Cardiac muscle cell (in vitro differentiated cells and primary cell): ENCODE data around the gene SECISBP2. TPM values are rescaled to one million over a fixed set of nuclear protein-coding genes. Genes with fewer than 3 reads are reported as not detected.
A peak's percentile ranks its signal among the peaks of the same experiment; 100 is the strongest.

ENCODE experiments used
- DNase-seq, 2 donors: peaks; one replicate each; pipeline versions ENCODE4 v3.0.0 to v3.0.0-alpha.2; 2010 to 2017; ENCODE audit warnings: low read depth in 1 of 2, low spot score in 1 of 2
- H3K27ac ChIP-seq: fragments of 200-600 bp; sonication (generic); 2 replicates; pipeline ENCODE4 v1.5.1; 2016
- H3K27me3 ChIP-seq: fragments of 200-600 bp; sonication (generic); 2 replicates; pipeline ENCODE4 v1.6.0; 2016; ENCODE audit warnings: control low read depth
- H3K36me3 ChIP-seq: fragments of 200-600 bp; sonication (generic); 2 replicates; pipeline ENCODE4 v1.5.1; 2016; ENCODE audit warnings: control low read depth
- H3K4me1 ChIP-seq: fragments of 200-600 bp; sonication (generic); 2 replicates; pipeline ENCODE4 v1.8.1; 2017; ENCODE audit warnings: low read depth, mild to moderate bottlenecking, mixed run types
- H3K4me3 ChIP-seq: fragments of 200-600 bp; sonication (generic); 2 replicates; pipeline ENCODE4 v1.5.1; 2016; ENCODE audit warnings: mild to moderate bottlenecking
- H3K9me3 ChIP-seq: fragments of 200-600 bp; sonication (generic); 2 replicates; pipeline ENCODE4 v1.5.1; 2017; ENCODE audit warnings: low read depth, mild to moderate bottlenecking, control low read depth
- polyA plus RNA-seq: library from polyadenylated mRNA; unstranded; fragments of >200 nt; fragmentation: Nextera tagmentation; extraction: Ambion mirVana; gene quantifications from 2 replicates; pipeline ENCODE4 v1.2.1, GENCODE V29; 2016
- total RNA-seq: library from RNA; depleted of rRNA; stranded (reverse); fragments of >200 nt; gene quantifications from 2 replicates; pipeline ENCODE4 v1.2.3, GENCODE V29; 2016
- TF ChIP-seq, protein P1 (sequence below): IDR thresholded peaks from 2 replicates; pipeline ENCODE4 v1.5.1; 2012; ENCODE audit warnings: low read depth, mild to moderate bottlenecking, low read length

Gene SECISBP2
- total and polyA plus RNA-seq, 2 experiments from 2014 or later: 20.4 to 20.5 TPM

DNA sequence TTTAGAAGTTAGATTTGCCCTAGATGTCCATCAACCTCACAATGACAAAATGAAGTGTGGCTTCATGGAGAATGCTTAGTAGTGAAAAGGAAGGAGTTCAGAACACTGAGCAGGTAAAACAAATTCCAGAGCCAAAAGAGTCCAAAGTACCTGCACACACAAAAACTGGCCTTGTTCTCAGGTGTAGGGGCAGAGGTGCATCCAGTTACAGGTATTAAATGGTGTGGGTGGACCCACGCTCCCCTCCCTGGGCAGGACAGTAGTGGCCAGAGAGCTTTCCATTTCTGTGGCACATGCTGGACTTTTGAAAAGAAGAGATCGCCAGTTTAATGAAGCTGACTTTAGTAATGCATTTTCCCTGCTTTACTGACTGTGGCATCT is 47.2 kb downstream of the SECISBP2 start:
- H3K9me3 ChIP-seq: no peaks in the 10 kb centered on the region
- no peaks in the 10 kb centered on the region for H3K36me3 ChIP-seq
- H3K4me1 ChIP-seq: peaks cover 9% of the 10 kb centered on the region
- H3K27ac ChIP-seq: no peak overlapping the region
- H3K4me3 ChIP-seq: no peak overlapping the region
- TF ChIP-seq, protein P1, sequence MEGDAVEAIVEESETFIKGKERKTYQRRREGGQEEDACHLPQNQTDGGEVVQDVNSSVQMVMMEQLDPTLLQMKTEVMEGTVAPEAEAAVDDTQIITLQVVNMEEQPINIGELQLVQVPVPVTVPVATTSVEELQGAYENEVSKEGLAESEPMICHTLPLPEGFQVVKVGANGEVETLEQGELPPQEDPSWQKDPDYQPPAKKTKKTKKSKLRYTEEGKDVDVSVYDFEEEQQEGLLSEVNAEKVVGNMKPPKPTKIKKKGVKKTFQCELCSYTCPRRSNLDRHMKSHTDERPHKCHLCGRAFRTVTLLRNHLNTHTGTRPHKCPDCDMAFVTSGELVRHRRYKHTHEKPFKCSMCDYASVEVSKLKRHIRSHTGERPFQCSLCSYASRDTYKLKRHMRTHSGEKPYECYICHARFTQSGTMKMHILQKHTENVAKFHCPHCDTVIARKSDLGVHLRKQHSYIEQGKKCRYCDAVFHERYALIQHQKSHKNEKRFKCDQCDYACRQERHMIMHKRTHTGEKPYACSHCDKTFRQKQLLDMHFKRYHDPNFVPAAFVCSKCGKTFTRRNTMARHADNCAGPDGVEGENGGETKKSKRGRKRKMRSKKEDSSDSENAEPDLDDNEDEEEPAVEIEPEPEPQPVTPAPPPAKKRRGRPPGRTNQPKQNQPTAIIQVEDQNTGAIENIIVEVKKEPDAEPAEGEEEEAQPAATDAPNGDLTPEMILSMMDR: no peak
- DNase-seq: no peak
- H3K27me3 ChIP-seq: no peaks in the 10 kb centered on the region

DNA sequence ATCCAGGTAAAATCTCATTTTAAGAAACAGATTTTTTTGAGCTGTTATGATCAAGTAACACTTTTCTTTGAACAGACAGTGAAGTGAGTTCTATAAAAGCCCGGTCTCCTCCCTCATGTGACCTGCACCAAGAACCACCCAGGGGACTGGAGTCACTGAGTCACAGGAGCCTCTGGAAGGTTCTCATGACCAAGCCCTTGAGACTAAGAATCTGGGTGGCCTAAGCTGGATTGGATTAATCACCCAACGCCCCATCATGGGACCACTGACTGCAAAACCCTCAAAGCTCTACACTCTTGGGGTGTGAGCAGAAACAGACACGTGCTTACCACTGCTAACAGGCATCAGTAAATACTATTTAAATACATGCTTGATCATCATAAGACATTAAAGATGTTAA is 48.4 kb downstream of the SECISBP2 start:
- no peaks in the 10 kb centered on the region for H3K9me3 ChIP-seq
- no peak overlapping the region for H3K4me3 ChIP-seq
- no peak overlapping the region for H3K27ac ChIP-seq
- TF ChIP-seq, protein P1: no peak
- no peaks in the 10 kb centered on the region for H3K36me3 ChIP-seq
- no peak for DNase-seq
- H3K27me3 ChIP-seq: no peaks in the 10 kb centered on the region
- peaks cover 6% of the 10 kb centered on the region for H3K4me1 ChIP-seq

DNA sequence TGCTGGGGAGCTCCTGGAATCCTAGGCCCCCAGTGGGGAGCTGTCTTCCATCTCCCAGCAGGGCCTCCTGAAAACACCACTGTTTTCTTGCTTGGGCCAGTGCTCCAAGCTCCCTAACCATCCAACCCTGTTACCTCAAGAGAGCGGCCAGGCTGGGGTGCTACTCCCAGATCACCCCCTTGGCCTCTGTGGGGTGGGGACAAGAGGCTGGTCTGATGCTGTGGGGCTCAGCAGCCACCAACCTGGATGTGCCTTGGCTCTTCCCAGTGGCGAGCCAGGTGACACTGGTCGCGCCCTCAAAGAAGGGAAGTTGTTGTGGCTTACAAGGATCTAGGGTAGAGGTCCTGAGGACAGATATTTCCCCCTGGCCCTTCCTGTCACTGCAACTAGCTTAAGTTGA is 49.0 kb downstream of the SECISBP2 start:
- TF ChIP-seq, protein P1: no peak
- H3K27ac ChIP-seq: no peak overlapping the region
- no peaks in the 10 kb centered on the region for H3K27me3 ChIP-seq

DNA sequence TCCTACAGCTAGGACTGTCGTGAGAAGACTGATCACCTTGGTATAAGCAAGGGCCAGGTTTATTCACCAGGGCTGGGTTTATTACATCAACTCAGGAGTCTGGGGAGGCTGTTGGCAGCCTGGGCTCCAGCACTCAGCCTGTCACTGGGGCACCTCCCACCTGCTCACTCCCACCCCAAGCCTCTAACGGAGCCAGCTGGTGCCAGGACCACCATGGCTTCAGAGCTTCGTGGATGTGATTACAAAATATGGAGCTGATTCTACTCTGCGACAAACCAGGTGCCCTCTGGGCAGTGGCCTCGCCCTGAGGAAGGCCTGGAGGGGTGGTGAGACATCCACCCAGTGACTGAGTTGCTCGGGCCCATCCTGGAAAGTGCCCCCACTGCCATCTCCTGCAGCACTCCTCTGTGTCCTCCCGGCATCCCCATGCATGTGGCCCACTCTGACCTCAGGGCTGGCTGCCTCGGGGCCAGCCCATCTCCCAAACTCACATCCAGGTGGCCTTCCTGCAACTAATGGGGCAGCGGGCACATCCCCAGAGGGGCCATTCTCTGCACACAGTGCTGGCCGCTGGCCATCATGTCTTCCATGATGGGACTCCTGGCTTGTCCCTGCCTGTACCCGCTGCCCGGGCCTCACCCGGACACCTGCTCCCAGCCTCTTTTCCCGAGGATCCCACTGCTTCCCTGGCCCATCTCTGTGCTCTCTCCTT is 49.6 kb downstream of the SECISBP2 start:
- no peak overlapping the region for H3K27ac ChIP-seq
- H3K27me3 ChIP-seq: no peaks in the 10 kb centered on the region
- no peaks in the 10 kb centered on the region for H3K36me3 ChIP-seq
- TF ChIP-seq, protein P1: no peak
- no peak overlapping the region for H3K4me3 ChIP-seq
- no peak for DNase-seq
- H3K9me3 ChIP-seq: no peaks in the 10 kb centered on the region
- H3K4me1 ChIP-seq: peaks cover 6% of the 10 kb centered on the region

More for the DNA sequence above, 49.0 kb downstream of the SECISBP2 start:
- Histone ChIP-seq H3K36me3 (no peaks in the 10 kb centered on the region), H3K4me3 (no peak overlapping the region), H3K9me3 (no peaks in the 10 kb centered on the region), H3K4me1 (peaks cover 6% of the 10 kb centered on the region)
- DNase-seq: no peak

DNA sequence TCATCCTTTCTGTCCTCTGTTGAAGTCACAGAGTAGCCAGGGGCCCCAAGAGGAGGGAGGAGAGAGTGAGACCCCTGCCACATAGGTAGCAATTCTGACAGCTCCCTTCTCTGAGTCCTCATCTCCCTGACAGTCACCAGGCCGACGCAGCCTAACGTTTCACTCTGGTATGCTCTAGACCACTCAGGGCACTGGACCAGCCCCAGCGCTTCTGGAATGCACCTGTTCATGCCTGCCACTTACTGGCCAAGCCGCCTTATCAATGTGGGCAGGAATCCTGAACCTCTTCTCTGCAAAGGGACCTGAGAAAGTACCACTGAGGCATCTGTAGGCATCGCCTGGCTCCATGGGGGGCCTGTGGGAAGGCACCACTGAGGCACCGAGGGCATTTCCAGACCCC is 50.2 kb downstream of the SECISBP2 start:
- peaks cover 6% of the 10 kb centered on the region for H3K4me1 ChIP-seq

More for the DNA sequence above, 50.2 kb downstream of the SECISBP2 start:
- no peaks in the 10 kb centered on the region for H3K36me3 ChIP-seq
- peak in 1 of 2 donors; percentile 16 for DNase-seq
- no peak overlapping the region for H3K27ac ChIP-seq
- no peak overlapping the region for H3K4me3 ChIP-seq
- H3K27me3 ChIP-seq: no peaks in the 10 kb centered on the region
- TF ChIP-seq, protein P1: no peak
- no peaks in the 10 kb centered on the region for H3K9me3 ChIP-seq
